Liver (tissue), 9 donors: ENCODE data around the gene CWC22. TPM values are rescaled to one million over a fixed set of nuclear protein-coding genes. Genes with fewer than 3 reads are reported as not detected.

Source experiments
- DNase-seq: peaks from one replicate; pipeline ENCODE4 v3.0.0-alpha.2; 2017; ENCODE audit warnings: low spot score
- H3K27ac ChIP-seq, 2 donors: one replicate each; pipeline ENCODE4 v1.7.0; 2013; ENCODE audit warnings: inconsistent platforms in 2 of 2, low read length in 2 of 2, control low read depth in 1 of 2, low read depth in 1 of 2, mild to moderate bottlenecking in 1 of 2
- H3K27me3 ChIP-seq, 4 donors: one replicate each; pipeline versions ENCODE4 v1.6.1 to v1.7.0; 2013; ENCODE audit warnings: low read length in 3 of 4, inconsistent platforms in 1 of 4, mild to moderate bottlenecking in 1 of 4, moderate library complexity in 1 of 4; ENCODE audit not compliant: control insufficient read depth in 4 of 4, insufficient read depth in 4 of 4
- H3K36me3 ChIP-seq, 4 donors: one replicate each; pipeline versions ENCODE4 v1.6.1 to v1.7.0; 2013; ENCODE audit warnings: low read length in 3 of 4, mild to moderate bottlenecking in 3 of 4, low read depth in 1 of 4, moderate library complexity in 1 of 4; ENCODE audit not compliant: control insufficient read depth in 4 of 4, insufficient read depth in 3 of 4
- H3K4me1 ChIP-seq, 4 donors: one replicate each; pipeline versions ENCODE4 v1.6.1 to v1.7.0; 2013; ENCODE audit warnings: low read length in 3 of 4, mild to moderate bottlenecking in 3 of 4, moderate library complexity in 1 of 4; ENCODE audit not compliant: control insufficient read depth in 4 of 4, insufficient read depth in 4 of 4
- H3K4me3 ChIP-seq, 3 donors: one replicate each; pipeline versions ENCODE4 v1.6.1 to v1.7.0; 2013; ENCODE audit warnings: low read length in 3 of 3, control low read depth in 1 of 3, low read depth in 1 of 3, mild to moderate bottlenecking in 1 of 3
- H3K9ac ChIP-seq, 2 donors: one replicate each; pipeline ENCODE4 v1.7.0; 2013; ENCODE audit warnings: low read length in 2 of 2, mild to moderate bottlenecking in 2 of 2, moderate library complexity in 2 of 2, control low read depth in 1 of 2, low read depth in 1 of 2
- H3K9me3 ChIP-seq, 4 donors: one replicate each; pipeline versions ENCODE4 v1.6.1 to v1.7.0; 2013; ENCODE audit warnings: low read length in 3 of 4; ENCODE audit not compliant: control insufficient read depth in 4 of 4
- EGR1 ChIP-seq, 2 donors: IDR thresholded peaks; 2 replicates each; pipeline ENCODE4 v1.6.1; 2016 to 2018; ENCODE audit warnings: antibody characterized with exemption in 2 of 2, low read depth in 2 of 2
- FOXA2 ChIP-seq: IDR thresholded peaks from 2 replicates; pipeline ENCODE4 v1.6.1; 2016; ENCODE audit warnings: antibody characterized with exemption
- GABPA ChIP-seq, 2 donors: IDR thresholded peaks in 1 of 2; conservative IDR thresholded peaks in 1 of 2; 2 replicates each; pipeline ENCODE4 v1.6.1; 2016; ENCODE audit warnings: antibody characterized with exemption in 2 of 2, mild to moderate bottlenecking in 1 of 2, moderate library complexity in 1 of 2
- HNF4A ChIP-seq, 2 donors: conservative IDR thresholded peaks; 2 replicates each; pipeline ENCODE4 v1.6.1; 2016; ENCODE audit warnings: antibody characterized with exemption in 2 of 2, mild to moderate bottlenecking in 2 of 2
- HNF4G ChIP-seq: IDR thresholded peaks from 2 replicates; pipeline ENCODE4 v1.6.1; 2016; ENCODE audit warnings: antibody characterized with exemption
- RXRA ChIP-seq, 2 donors: IDR thresholded peaks; 2 replicates each; pipeline ENCODE4 v1.6.1; 2017 to 2018; ENCODE audit warnings: antibody characterized with exemption in 2 of 2, mild to moderate bottlenecking in 1 of 2
- TAF1 ChIP-seq: conservative IDR thresholded peaks from 2 replicates; pipeline ENCODE4 v1.6.1; 2016; ENCODE audit warnings: antibody characterized with exemption, mild to moderate bottlenecking
- WGBS: extraction: QIAGEN DNeasy Blood & Tissue Kit; methylation state at CpG from one replicate; pipeline ENCODE4 v1.1.7; 2013; 5-methylcytosine and 5-hydroxymethylcytosine counted together
- polyA plus RNA-seq, 2 donors: library from polyadenylated mRNA; stranded (reverse) in 1 of 2; unstranded in 1 of 2; fragments of 200-250 nt in 1 of 2; fragments of >200 nt in 1 of 2; fragmentation: Nextera tagmentation in 1 of 2; extraction: Ambion mirVana in 1 of 2; gene quantifications; one replicate each; pipeline versions ENCODE4 v1.2.1 to v1.2.3, GENCODE V29; 2013 to 2015
- total RNA-seq, 2 donors: library from RNA; depleted of rRNA; stranded (reverse); fragments of >200 nt; gene quantifications; one replicate each; pipeline ENCODE4 v1.2.3, GENCODE V29; 2014
- TF ChIP-seq, protein P1 (sequence below): fragments of 150-350 bp; IDR thresholded peaks from 2 replicates; pipeline ENCODE4 v1.5.1; 2017; ENCODE audit warnings: improper control_type of control experiment, low read depth, low read length; ENCODE audit not compliant: missing input control
- TF ChIP-seq, protein P2 (sequence below): IDR thresholded peaks from 2 replicates; pipeline ENCODE4 v1.6.1; 2016; ENCODE audit warnings: antibody characterized with exemption, mild to moderate bottlenecking
- TF ChIP-seq, protein P3 (sequence below): IDR thresholded peaks from 2 replicates; pipeline ENCODE4 v1.6.1; 2016; ENCODE audit warnings: antibody characterized with exemption
- TF ChIP-seq, protein P4 (sequence below): IDR thresholded peaks from 2 replicates; pipeline ENCODE4 v1.6.1; 2016; ENCODE audit warnings: antibody characterized with exemption
- donor health status: healthy.
- donor health status: healthy.
- donor health status: healthy.
- donor health status: healthy.
- donor health status: healthy.

Gene CWC22
- total and polyA plus RNA-seq, 4 donors, result 4.4 to 12.0 (median 7.7) TPM

DNA sequence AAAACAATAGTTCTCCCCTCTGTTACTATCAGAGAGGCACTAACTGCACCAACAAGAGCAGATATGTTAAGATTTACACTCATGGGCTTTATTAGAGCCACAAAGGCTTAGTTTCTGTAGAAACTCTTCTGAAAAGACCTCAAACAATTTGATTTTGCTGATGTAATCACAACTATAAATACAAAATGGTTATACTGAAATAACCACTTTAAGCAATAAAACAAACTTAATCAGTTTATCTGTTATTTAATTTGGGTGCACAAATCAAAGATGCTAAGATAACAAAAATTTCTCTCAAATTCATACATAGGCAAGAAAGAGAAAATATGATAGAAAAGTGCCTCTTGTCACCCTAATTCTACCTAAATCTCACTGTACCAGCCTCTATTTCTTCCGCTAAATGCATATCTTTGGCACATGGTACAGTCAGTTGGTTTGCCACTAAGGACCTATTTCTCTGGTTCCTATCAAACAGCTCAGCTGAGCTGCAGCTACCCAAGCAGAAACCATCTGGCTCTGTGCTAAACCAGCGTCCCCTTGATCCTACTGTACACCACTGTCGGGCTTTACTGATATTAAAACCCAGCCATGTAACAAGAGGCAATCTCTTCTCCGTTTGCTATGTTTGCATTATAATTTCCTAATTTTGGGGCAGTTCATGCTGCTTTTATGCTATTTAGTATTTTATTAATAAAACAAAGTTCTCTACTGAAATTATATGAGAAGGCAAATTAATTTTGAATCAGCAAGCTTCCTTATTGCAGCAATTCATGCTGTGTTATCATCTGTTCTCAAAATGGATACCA, 60.1 kb downstream of the CWC22 start:
- H3K27ac ChIP-seq, result no peak overlapping the region
- H3K9ac ChIP-seq, result no peak overlapping the region
- no peaks in the 10 kb centered on the region for H3K27me3 ChIP-seq
- H3K9me3 ChIP-seq, result no peaks in the 10 kb centered on the region
- 98% methylated on average over 4 of the region's 4 CpGs for WGBS
- no peak overlapping the region for H3K4me3 ChIP-seq
- H3K4me1 ChIP-seq, result peaks cover 0 to 5% (median 2%) of the 10 kb centered on the region in 4 donors
- TF ChIP-seq HNF4G (no peak), RXRA (IDR thresholded peaks at IDR 0.05) (no peak), EGR1 (IDR thresholded peaks at IDR 0.05; ENCODE audit: low read depth in 2 of 2) (no peak), FOXA2 (no peak), GABPA (IDR thresholded peaks at IDR 0.05 in 1 of 2, conservative IDR thresholded peaks at IDR 0.05 in 1 of 2) (no peak), TAF1 (no peak)
- TF ChIP-seq, protein P1, sequence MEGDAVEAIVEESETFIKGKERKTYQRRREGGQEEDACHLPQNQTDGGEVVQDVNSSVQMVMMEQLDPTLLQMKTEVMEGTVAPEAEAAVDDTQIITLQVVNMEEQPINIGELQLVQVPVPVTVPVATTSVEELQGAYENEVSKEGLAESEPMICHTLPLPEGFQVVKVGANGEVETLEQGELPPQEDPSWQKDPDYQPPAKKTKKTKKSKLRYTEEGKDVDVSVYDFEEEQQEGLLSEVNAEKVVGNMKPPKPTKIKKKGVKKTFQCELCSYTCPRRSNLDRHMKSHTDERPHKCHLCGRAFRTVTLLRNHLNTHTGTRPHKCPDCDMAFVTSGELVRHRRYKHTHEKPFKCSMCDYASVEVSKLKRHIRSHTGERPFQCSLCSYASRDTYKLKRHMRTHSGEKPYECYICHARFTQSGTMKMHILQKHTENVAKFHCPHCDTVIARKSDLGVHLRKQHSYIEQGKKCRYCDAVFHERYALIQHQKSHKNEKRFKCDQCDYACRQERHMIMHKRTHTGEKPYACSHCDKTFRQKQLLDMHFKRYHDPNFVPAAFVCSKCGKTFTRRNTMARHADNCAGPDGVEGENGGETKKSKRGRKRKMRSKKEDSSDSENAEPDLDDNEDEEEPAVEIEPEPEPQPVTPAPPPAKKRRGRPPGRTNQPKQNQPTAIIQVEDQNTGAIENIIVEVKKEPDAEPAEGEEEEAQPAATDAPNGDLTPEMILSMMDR, result no peak
- TF ChIP-seq, protein P2, sequence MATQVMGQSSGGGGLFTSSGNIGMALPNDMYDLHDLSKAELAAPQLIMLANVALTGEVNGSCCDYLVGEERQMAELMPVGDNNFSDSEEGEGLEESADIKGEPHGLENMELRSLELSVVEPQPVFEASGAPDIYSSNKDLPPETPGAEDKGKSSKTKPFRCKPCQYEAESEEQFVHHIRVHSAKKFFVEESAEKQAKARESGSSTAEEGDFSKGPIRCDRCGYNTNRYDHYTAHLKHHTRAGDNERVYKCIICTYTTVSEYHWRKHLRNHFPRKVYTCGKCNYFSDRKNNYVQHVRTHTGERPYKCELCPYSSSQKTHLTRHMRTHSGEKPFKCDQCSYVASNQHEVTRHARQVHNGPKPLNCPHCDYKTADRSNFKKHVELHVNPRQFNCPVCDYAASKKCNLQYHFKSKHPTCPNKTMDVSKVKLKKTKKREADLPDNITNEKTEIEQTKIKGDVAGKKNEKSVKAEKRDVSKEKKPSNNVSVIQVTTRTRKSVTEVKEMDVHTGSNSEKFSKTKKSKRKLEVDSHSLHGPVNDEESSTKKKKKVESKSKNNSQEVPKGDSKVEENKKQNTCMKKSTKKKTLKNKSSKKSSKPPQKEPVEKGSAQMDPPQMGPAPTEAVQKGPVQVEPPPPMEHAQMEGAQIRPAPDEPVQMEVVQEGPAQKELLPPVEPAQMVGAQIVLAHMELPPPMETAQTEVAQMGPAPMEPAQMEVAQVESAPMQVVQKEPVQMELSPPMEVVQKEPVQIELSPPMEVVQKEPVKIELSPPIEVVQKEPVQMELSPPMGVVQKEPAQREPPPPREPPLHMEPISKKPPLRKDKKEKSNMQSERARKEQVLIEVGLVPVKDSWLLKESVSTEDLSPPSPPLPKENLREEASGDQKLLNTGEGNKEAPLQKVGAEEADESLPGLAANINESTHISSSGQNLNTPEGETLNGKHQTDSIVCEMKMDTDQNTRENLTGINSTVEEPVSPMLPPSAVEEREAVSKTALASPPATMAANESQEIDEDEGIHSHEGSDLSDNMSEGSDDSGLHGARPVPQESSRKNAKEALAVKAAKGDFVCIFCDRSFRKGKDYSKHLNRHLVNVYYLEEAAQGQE, result no peak
- TF ChIP-seq, protein P3, sequence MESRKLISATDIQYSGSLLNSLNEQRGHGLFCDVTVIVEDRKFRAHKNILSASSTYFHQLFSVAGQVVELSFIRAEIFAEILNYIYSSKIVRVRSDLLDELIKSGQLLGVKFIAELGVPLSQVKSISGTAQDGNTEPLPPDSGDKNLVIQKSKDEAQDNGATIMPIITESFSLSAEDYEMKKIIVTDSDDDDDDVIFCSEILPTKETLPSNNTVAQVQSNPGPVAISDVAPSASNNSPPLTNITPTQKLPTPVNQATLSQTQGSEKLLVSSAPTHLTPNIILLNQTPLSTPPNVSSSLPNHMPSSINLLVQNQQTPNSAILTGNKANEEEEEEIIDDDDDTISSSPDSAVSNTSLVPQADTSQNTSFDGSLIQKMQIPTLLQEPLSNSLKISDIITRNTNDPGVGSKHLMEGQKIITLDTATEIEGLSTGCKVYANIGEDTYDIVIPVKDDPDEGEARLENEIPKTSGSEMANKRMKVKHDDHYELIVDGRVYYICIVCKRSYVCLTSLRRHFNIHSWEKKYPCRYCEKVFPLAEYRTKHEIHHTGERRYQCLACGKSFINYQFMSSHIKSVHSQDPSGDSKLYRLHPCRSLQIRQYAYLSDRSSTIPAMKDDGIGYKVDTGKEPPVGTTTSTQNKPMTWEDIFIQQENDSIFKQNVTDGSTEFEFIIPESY, result no peak
- H3K36me3 ChIP-seq, result peaks cover 0 to 41% (median 19%) of the 10 kb centered on the region in 4 donors
- no peak for DNase-seq

DNA sequence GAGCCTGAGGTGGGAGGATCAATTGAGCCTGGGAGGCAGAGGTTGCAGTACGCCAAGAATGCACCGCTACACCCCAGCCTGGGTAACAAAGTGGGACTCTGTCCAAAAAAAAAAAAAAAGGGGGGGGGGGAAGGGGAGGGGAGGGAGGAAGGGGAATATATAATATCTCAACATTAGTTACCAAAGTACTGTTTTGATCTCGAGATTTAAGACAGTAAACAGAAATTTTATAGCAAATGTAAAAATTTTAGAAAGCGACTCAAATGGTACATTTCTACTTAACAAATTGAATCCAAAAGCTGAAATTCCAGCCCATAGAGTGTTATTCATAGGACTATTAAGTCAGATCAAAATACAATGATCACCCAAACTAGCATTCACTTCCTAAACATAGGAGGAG, 60.8 kb downstream of the CWC22 start:
- H3K36me3 ChIP-seq, result peaks cover 0 to 36% (median 14%) of the 10 kb centered on the region in 4 donors
- 98% methylated on average over 4 of the region's 4 CpGs for WGBS
- TF ChIP-seq, protein P1, result no peak
- TF ChIP-seq GABPA (IDR thresholded peaks at IDR 0.05 in 1 of 2, conservative IDR thresholded peaks at IDR 0.05 in 1 of 2), result no peak
- no peak for TF ChIP-seq RXRA (IDR thresholded peaks at IDR 0.05)
- TF ChIP-seq, protein P2, result no peak
- no peak for TF ChIP-seq TAF1
- TF ChIP-seq EGR1 (IDR thresholded peaks at IDR 0.05; ENCODE audit: low read depth in 2 of 2), result no peak
- no peak for TF ChIP-seq HNF4A (conservative IDR thresholded peaks at IDR 0.05)
- TF ChIP-seq, protein P3, result no peak
- TF ChIP-seq, protein P4, sequence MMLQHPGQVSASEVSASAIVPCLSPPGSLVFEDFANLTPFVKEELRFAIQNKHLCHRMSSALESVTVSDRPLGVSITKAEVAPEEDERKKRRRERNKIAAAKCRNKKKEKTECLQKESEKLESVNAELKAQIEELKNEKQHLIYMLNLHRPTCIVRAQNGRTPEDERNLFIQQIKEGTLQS, result no peak
- no peak for TF ChIP-seq HNF4G

More for the DNA sequence above, 60.8 kb downstream of the CWC22 start:
- H3K4me3 ChIP-seq, result no peak overlapping the region
- no peak overlapping the region for H3K9ac ChIP-seq
- no peaks in the 10 kb centered on the region for H3K27me3 ChIP-seq
- peaks cover 0 to 5% (median 2%) of the 10 kb centered on the region in 4 donors for H3K4me1 ChIP-seq
- H3K27ac ChIP-seq, result no peak overlapping the region
- DNase-seq, result no peak
- H3K9me3 ChIP-seq, result no peaks in the 10 kb centered on the region
